B cell (primary cell): Measurements from ENCODE around the gene TAC3.

Source experiments
- CTCF ChIP-seq: fragments of 200-600 bp; IDR thresholded peaks from one replicate; pipeline ENCODE4 v1.8.0; 2022; ENCODE audit warnings: antibody characterized with exemption, mild to moderate bottlenecking
- EZH2 ChIP-seq: IDR thresholded peaks from 2 replicates; pipeline ENCODE4 v1.6.1; 2012; ENCODE audit warnings: borderline replicate concordance, low read depth, mild to moderate bottlenecking, moderate library complexity, low read length; ENCODE audit not compliant: insufficient read depth, poor library complexity, severe bottlenecking

DNA sequence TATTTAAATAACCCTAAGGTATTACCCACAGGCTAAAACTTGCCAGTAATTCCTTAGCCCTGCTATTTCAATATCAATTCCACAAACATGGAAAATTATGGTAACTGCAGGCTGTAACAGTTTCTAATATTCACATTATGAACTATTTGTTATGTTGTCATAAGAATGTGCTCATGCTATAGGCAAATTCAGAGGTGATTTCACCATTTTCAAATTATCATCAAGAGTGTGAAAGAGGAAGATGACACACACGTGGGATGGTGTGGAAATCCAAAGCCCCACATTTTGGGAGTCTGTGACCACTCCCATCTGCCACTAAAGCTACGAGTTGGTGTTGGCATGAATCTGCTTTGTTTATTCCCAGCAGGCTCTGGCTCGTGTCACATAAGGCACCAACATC, 39.5 kb upstream of the TAC3 start:
- TF ChIP-seq CTCF (no peak), EZH2 (no peak)
